ENCODE measurements around the gene DPF3. TPM values are rescaled to one million over a fixed set of nuclear protein-coding genes. Genes with fewer than 3 reads are reported as not detected.

The DPF3 gene
- total RNA-seq, 2 experiments from 2014 or later: 0.27 to 0.31 TPM

DNA sequence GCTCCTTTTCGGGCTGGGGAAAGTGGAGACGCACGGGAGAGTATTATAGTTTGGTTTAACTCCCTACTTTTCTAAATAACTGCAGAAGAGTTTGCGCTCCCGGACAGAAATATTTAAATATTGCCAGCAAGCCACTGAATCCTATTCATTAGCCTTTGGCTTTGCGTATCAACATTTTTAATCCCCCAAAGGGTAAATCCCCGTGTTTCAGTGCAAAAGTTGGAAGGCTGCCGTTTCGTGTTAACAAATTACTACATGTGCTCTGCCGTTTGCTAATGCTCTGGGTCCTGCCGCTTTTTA lies 372 bp upstream of the DPF3 start:
- Histone ChIP-seq H3K27ac (ENCODE audit: low read depth in 1 of 2, low read length in 2 of 2) (no peak overlapping the region), H3K9me3 (ENCODE audit: control insufficient read depth in 1 of 2, insufficient read depth in 1 of 2, low read length in 2 of 2) (no peaks in the 10 kb centered on the region), H3K36me3 (ENCODE audit: insufficient read depth, low read length) (no peaks in the 10 kb centered on the region), H3K4me1 (ENCODE audit: insufficient read depth, low read length) (peaks cover 29% of the 10 kb centered on the region), H3K27me3 (ENCODE audit: control insufficient read depth in 1 of 2, insufficient read depth in 2 of 2, low read length in 2 of 2) (peaks cover 34 to 36% of the 10 kb centered on the region in 2 experiments), H3K4me3 (ENCODE audit: low read length) (peak overlapping the region; percentile 76)
- Mint-ChIP-seq H3K4me1 (ENCODE audit: low read depth) (peaks cover 29% of the 10 kb centered on the region), H3K9me3 (no peaks in the 10 kb centered on the region), H3K4me3 (peak overlapping the region; percentile 89), H3K27me3 (peaks cover 55% of the 10 kb centered on the region), H3K27ac (peak overlapping the region; percentile 31), H3K36me3 (ENCODE audit: low read depth) (peaks cover 6% of the 10 kb centered on the region)
- ChIA-PET CTCF (interaction anchor here (1.1 kb wide), 1 partner anchor 11 kb away, joined by 6 read pairs; no protein-coding TSS in a partner anchor), POLR2A (interaction anchor here (0.6 to 1.7 kb wide), 8 partner anchors 8 to 597 kb away, joined by 3 to 10 read pairs (median 4); partner anchors contain the start of genes DCAF4 and RBM25)
- no peak for ATAC-seq (ENCODE audit: poor library complexity)
- TF ChIP-seq CTCF (IDR thresholded peaks at IDR 0.05): no peak
- intact Hi-C loops (cut with DNase I, micrococcal nuclease): loop anchor here (1.0 to 2.0 kb wide), 2 partner anchors 31 to 32 kb away; partner anchors contain the start of gene DCAF4 (in 1 of the 2)
- DNase-seq: no peak

DNA sequence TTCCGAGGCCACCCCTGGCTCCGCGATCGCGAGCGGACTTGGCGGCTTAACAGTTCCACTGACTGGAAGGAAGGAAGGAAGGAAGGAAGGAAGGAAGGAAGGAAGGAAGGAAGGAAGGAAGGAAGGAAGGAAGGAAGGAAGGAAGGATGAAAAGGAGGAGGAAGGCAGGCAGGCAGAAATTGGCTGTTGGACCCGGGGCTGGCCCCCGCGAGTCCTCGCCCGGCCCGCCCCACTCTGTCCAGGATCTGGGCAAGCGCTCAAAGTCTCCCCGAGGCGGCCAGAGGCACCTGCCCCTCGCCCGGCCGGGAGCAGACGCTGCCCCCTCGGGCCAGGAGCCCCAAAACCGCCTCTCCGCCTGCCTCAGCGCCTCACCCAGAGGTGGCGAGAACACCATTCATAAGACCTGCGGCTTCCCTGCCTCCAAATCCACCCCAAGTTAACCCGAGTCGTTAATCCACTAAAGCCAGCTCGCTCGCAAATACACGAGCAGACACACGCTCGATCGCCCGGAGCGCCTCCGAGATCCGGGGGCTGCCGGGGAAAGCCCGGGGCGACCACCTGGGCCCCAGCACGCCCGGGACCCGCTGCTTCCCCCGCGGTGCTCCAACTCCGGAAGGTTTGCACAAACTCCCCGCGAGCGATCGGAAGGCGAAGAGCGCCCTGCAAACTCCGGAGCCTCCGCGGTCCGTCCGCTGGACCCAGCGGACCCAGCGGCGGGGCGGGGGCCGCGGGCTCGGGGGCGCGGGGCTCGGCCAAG lies 844 bp downstream of the DPF3 start:
- Histone ChIP-seq H3K4me1 (ENCODE audit: insufficient read depth, low read length) (peaks cover 29% of the 10 kb centered on the region), H3K36me3 (ENCODE audit: insufficient read depth, low read length) (no peaks in the 10 kb centered on the region), H3K27ac (ENCODE audit: low read depth in 1 of 2, low read length in 2 of 2) (no peak overlapping the region), H3K9me3 (ENCODE audit: control insufficient read depth in 1 of 2, insufficient read depth in 1 of 2, low read length in 2 of 2) (no peaks in the 10 kb centered on the region), H3K27me3 (ENCODE audit: control insufficient read depth in 1 of 2, insufficient read depth in 2 of 2, low read length in 2 of 2) (peaks cover 34 to 36% of the 10 kb centered on the region in 2 experiments), H3K4me3 (ENCODE audit: low read length) (peak overlapping the region; percentile 76)
- intact Hi-C loops (cut with DNase I, micrococcal nuclease): no loop called here
- ATAC-seq (ENCODE audit: poor library complexity) (no peak), DNase-seq (peak in 8 of 14 experiments; percentile 2 to 54 (median 32))
- peak overlapping the region; percentile 92 for H3K4me3 Mint-ChIP-seq
- no peaks in the 10 kb centered on the region for H3K9me3 Mint-ChIP-seq
- H3K27me3 Mint-ChIP-seq: peaks cover 59% of the 10 kb centered on the region
- peak overlapping the region; percentile 5 for H3K27ac Mint-ChIP-seq
- peaks cover 6% of the 10 kb centered on the region for H3K36me3 Mint-ChIP-seq (ENCODE audit: low read depth)
- peaks cover 29% of the 10 kb centered on the region for H3K4me1 Mint-ChIP-seq (ENCODE audit: low read depth)
- no peak for TF ChIP-seq CTCF (IDR thresholded peaks at IDR 0.05)
- ChIA-PET CTCF (interaction anchor here (1.1 kb wide), 1 partner anchor 12 kb away, joined by 6 read pairs; no protein-coding TSS in a partner anchor), POLR2A (interaction anchor here (1.0 to 1.7 kb wide), 5 partner anchors 8 to 165 kb away, joined by 3 to 10 read pairs (median 3); partner anchors contain the start of genes DCAF4 and RBM25)

DNA sequence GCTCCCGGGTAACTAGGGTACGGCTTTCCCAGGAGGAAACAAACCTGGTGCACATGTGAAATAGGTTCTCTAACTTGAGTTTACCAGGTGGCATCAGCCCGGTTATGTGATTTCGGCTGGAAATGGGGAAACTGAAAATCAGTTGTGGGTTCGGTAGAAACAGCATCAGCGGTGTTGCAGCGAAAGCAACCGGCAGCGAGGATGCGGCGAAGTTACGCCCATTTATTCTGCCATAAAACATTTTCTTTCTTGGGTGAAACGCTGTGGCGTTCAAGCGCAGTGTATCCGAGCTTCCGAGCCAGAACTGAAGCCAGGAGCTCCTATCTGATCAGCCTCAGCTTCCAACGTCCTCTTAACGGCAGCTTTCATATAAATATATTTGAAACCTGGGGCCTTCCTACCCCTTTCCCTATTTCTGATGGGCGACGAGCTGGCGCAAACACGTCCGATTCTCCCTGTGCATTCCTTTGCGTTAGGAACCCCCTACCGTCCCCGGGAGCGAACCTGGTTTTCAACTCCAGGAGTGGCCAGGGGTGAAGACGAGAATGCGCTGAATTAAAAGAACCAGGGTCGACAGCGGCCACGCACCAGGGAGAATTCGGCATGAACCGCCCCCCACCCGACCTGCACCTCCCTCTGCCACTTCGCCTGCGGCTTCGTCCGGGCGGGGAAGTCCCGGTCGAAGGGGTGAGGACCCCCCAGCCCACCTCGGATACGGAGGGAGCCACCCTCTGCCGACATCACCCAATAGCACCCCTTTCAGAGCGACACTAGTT lies 1.6 kb downstream of the DPF3 start:
- no peaks in the 10 kb centered on the region for H3K9me3 Mint-ChIP-seq
- CTCF ChIA-PET: interaction anchor here (0.5 to 0.7 kb wide), 2 partner anchors 13 to 383 kb away, joined by 3 to 4 read pairs; no protein-coding TSS in a partner anchor

More for the DNA sequence above, 1.6 kb downstream of the DPF3 start:
- Mint-ChIP-seq H3K27ac (peak overlapping the region; percentile 5), H3K4me3 (peak overlapping the region; percentile 92), H3K27me3 (peaks cover 56% of the 10 kb centered on the region), H3K4me1 (ENCODE audit: low read depth) (peaks cover 29% of the 10 kb centered on the region), H3K36me3 (ENCODE audit: low read depth) (peaks cover 6% of the 10 kb centered on the region)
- H3K9me3 ChIP-seq (ENCODE audit: control insufficient read depth in 1 of 2, insufficient read depth in 1 of 2, low read length in 2 of 2): no peaks in the 10 kb centered on the region
- TF ChIP-seq CTCF (IDR thresholded peaks at IDR 0.05): no peak
- H3K36me3 ChIP-seq (ENCODE audit: insufficient read depth, low read length): no peaks in the 10 kb centered on the region
- H3K27me3 ChIP-seq (ENCODE audit: control insufficient read depth in 1 of 2, insufficient read depth in 2 of 2, low read length in 2 of 2): peaks cover 34 to 36% of the 10 kb centered on the region in 2 experiments
- peak overlapping the region; percentile 76 for H3K4me3 ChIP-seq (ENCODE audit: low read length)
- intact Hi-C loops (cut with DNase I, micrococcal nuclease): no loop called here
- no peak overlapping the region for H3K27ac ChIP-seq (ENCODE audit: low read depth in 1 of 2, low read length in 2 of 2)
- no peak for ATAC-seq (ENCODE audit: poor library complexity)
- POLR2A ChIA-PET: interaction anchor here (1.2 kb wide), 1 partner anchor 34 kb away, joined by 3 read pairs; the partner anchor contains the start of gene DCAF4
- H3K4me1 ChIP-seq (ENCODE audit: insufficient read depth, low read length): peaks cover 29% of the 10 kb centered on the region
- DNase-seq: peak in 9 of 14 experiments; percentile 5 to 57 (median 35)
